ENCODE measurements around the gene GSTO2. TPM values are rescaled to one million over a fixed set of nuclear protein-coding genes. Genes with fewer than 3 reads are reported as not detected.

The GSTO2 gene
- total RNA-seq, 1 donor from 2014 or later, result not detected

DNA sequence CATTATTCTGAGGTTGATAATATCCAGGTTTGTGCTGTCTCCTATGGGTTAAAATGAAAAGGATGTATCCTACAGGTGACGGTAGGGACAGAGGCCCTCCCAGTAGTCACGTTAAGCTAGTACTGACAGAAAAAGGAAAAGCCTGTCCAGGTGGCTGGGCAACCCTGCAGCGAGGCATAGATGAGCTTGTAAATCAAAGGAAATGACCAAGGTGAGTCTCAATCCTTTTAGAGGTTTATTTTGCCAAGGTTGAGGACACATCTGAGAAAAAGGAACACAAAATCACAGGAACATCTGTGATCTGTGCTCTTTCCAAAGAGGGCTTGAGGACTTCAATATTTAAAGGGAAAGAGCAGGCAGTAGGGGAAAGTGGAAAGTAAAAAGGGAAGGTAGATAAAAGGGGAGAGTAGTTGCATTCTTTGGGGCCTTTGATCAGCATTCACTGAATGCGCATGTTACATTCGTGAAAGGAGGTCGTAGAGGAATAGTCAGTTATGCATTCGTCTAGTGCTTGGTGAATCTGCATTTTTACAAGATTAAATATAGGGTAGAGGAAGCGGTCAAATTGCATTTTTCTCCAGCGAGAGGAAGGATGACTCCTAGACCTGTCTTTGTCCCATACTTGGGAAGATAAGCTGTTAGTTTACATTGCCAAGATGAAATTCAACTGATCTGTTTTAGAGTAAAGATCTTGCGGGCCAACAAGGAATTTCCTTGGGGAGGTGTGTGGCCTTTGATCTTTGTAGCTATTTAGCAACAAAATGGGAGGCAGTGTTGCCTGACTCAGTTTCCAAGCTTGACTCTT lies 15.2 kb upstream of the GSTO2 start:
- DNase-seq (ENCODE audit: low read depth), result no peak

DNA sequence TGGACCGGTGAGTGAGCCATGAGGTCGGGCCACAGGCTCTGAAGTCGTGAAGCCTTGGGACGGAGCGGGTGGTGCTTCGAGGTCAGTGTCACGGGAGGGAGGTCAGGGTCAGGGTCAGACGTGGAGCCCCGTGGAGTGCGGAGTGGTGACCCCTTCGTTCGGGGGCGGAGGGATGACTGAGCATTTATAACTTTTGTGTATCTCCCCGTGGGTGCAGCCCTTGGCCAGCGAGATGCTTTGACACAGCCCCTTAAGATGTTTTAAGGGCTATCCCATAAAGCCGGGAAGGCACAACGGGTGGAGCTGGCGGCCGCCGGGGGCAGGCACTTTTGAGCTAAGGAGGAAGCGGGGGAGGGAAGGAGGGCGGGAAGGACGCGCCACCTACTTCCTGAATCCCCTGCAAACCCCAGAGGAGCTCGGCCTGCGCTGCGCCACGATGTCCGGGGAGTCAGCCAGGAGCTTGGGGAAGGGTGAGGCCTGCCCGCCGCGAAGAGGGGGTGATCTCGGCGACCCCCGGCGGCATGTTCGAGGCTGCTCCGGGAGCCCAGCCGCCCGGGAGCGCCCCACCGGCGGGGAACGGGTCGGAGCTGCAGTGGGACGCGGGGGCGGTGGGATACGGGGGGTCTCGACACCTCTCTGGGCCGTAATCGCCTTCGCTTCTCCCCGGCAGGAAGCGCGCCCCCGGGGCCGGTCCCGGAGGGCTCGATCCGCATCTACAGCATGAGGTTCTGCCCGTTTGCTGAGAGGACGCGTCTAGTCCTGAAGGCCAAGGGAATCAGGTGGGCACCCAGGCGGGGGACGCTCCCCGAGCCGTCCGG lies 14.3 kb upstream of the GSTO2 start, which contains the start of gene GSTO1:
Gene GSTO1 (plus strand): TSS at position 400 of the 818 bp plus-strand sequence. CDS start 37 bp downstream, at position 437.
- peak; percentile 70 for DNase-seq (ENCODE audit: low read depth)

DNA sequence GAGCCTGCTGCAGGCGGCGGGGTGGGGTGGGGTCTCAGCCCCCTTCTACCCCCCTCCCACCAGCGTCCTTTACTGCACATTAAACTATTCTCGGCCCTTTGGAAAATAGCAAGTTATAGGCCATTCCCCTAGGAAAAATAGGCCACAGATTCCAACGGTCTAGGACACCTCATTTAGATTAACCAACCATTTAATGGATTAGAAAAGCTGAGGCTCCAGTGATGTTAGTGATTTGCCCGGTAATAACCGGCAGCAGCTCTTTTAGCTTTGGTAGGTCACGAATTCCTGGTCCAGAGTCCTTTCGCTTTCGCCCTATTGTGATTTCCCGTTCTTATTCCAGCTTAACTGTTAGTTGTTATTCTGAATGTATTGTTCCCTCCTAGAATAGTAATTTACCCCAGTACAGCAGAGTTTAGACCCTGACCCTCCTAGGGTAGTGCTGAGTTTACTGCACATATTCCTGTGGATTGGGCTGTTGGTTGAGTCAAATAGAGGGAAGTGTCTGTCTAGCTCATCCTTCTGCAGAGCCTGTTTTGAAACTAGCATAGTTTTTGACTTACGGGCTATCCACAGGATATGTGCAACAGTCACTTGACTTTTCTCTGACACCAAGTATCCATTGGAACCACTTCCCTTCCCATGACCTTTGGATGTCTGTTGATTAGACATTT lies 13.5 kb upstream of the GSTO2 start:
- DNase-seq (ENCODE audit: low read depth), result peak; percentile 59

DNA sequence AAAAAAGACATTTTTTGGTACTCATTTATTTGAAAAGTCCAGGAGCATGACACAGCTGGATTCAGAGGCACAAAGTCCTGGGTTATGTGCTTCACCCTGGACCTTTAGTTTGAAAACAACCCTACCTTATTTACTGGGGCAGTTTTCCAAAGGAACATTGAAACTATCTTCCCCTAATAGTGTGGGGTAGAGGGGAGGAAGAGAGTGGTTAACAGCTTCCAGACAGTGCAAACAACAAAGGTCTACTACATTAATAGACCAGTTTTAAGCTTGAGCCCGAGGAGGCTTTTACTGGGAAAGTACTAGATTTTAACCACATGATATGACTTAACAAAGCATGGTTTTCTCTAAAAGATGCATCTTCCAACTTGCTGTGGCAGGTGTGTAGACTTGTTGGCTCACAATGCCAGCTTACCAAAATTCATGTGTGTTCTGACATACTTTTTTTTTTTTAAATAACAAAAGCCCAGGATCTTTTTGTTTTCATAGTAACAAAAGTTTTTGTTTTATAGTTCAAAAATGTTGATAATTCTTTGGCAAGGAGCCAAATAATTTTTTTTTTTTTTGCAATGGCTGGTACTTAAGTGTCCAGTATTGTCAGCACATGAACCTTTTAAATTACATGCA lies 12.5 kb upstream of the GSTO2 start:
- DNase-seq (ENCODE audit: low read depth), result peak; percentile 24

DNA sequence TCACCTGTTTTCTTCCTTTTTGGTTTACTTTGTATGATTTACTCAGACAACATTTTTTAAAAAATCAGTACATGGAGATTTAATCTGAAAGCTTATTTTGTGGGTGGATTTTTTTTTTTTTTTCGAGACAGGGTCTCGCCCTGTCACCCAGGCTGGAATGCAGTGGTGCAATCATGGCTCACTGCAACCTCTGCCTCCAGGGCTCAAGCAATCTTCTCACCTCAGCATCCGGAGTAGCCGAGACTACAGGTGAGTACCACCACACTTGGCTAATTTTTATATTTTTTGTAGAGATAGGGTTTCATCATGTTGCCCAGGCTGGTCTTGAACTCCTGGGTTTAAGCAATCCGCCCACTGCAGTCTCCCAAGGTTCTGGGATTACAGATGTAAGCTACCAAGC lies 11.7 kb upstream of the GSTO2 start:
- DNase-seq (ENCODE audit: low read depth), result no peak

DNA sequence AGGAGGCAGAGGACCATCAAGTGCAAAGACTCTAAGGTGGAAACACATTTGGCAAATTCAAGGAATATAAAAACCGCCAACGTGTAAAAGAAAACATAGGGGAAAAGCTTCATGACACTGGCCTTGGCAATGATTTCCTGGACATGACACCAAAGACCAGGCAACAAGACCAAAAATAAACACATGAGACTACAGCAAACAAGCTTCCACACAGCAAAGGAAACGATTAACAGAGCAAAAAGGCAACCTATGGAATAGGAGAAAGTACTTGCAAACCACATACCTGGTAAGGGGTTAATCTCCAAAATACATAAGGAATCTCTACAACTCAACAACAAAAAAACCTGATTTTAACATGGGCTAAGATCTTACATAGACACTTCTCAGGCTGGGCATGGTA lies 10.8 kb upstream of the GSTO2 start:
- no peak for DNase-seq (ENCODE audit: low read depth)

DNA sequence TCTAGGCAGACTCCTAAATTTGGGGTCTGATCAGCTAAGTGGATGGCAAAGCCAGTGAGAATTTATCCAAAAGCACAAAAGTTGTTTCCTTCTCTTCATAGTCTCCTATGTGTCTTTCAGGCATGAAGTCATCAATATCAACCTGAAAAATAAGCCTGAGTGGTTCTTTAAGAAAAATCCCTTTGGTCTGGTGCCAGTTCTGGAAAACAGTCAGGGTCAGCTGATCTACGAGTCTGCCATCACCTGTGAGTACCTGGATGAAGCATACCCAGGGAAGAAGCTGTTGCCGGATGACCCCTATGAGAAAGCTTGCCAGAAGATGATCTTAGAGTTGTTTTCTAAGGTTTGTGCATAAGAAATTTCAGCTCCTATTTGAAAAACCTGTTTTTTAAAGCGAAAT lies 9.5 kb upstream of the GSTO2 start:
- DNase-seq (ENCODE audit: low read depth), result no peak

DNA sequence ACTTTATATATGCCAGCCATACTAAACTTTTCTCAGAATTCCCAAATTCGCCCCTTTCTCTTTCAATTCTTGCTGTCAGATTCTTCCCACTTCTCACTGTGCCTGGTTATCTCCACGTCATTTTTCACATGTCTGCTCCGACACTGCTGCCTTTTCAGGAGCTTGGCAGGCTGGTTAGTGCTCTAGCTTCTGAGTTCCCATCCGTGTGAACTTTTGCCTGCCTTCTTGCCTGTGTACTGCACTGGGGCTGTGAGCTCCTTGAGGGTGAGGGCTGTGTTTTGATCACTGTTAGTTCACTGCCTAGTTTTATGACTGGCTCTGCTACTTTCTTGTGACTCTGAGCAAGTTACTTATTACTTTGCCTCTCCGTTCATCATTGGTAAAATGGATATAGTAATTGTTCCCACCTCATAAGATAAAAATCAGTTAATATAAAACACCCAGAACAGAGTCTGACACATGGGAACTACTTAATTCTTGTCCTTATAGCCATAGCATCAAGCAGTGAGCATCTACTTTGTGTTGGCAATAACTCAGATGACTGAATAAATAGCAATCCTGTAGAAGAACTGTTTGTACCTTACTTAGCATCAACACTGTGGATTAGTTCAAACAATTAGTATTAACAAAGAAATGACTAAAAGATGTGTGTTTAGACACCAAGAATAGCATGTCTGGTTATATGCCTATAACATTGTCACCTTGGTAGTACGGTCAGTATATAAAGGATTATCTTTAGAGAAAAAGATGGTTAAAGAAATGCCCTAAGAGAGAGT lies 8.8 kb upstream of the GSTO2 start:
- DNase-seq (ENCODE audit: low read depth), result no peak

DNA sequence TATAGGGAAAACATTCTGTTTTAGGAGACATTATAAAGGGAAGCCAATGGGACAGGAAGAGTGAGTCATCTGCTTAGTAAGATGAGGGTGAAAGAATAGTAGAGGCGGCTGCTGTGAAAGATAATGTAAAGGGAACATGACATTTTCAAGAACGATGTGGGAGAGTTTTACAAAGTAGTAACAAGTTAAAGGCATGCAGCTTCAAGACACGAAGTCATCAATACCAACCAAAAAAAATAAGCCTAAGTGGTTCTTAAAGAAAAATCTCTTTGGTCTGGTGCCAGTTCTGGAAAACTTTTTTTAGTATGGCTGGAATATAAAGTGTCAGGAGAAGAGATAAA lies 8.2 kb upstream of the GSTO2 start:
- DNase-seq (ENCODE audit: low read depth), result no peak

DNA sequence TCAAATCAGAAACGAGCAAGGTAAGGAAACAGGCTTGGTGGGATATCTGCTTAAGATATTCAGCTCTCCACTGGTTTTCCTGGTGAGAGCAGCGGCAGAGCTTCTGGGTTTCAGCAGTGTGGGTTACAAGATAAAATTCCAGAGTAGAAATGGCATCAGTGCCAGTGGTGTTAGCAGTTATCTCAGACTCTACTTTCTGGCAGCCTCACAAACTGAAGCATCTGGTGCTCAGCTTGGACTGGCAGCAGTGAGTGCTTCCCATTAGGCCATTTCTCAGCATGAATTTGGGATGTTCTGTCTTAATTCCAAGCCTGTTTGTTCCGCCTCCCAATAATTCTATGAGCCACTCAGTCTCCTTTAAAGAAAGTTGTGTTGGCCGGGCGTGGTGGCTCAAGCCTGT lies 6.9 kb upstream of the GSTO2 start:
- DNase-seq (ENCODE audit: low read depth), result peak; percentile 17

DNA sequence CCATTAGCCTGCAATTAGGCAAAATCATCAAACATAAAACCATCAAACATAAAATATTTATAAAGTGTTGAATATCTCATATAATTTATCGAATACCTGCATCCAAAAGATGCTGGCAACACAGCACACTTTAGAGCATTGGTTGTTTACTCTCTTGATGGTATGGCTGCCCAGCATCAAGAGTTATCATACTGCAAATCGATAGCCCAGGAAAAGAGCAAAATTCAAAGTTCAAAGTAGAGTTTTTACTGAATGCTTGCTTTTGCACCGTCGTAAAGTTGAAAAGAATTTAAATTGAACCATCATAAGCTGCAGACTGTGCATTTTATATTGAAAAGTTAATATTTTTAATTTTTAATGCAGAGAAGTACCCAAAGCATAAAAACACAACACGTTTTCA lies 4.2 kb upstream of the GSTO2 start:
- no peak for DNase-seq (ENCODE audit: low read depth)

DNA sequence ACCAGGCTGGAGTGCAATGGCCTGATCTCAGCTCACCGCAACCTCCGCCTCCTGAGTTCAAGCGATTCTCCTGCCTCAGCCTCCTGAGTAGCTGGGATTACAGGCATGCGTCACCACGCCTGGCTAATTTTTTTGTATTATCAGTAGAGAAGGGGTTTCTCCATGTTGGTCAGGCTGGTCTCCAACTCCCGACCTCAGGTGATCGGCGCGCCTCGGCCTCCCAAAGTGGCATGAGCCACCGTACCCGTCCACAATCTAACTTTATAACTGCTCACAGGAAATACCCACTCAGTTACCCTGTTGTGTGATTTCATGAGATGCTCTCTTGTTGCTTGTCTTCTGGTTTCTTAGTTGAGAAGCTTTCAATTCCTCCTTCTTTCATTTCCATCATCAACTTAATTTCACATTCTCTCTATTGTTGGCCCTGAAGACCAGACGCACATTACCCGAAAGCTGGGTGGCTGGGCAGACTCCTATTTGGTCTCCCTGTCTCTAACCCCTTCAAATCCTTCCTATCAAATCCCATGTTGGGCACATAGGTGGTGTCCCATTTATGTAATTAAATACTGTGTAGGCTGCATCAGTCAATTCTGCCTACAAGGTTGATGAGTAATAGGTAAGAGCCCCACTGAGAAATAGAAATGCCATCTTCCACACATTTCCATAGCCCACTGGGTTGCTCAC lies 1.1 kb upstream of the GSTO2 start:
- no peak for DNase-seq (ENCODE audit: low read depth)

DNA sequence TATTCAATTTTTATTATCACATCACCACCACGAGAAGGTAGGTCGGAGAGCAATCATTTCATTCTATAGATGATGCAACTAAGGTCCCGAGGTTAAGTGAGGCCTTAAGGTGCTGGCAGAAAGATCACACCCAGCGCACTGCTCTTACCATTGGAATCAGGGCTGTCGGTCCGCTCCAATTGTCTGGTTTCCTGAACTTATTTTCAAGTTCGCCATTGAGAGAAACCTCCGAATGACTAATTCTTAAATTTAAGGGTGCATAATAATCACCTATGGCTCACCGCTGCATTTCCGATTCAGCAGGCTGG lies 625 bp upstream of the GSTO2 start:
- no peak for DNase-seq (ENCODE audit: low read depth)

DNA sequence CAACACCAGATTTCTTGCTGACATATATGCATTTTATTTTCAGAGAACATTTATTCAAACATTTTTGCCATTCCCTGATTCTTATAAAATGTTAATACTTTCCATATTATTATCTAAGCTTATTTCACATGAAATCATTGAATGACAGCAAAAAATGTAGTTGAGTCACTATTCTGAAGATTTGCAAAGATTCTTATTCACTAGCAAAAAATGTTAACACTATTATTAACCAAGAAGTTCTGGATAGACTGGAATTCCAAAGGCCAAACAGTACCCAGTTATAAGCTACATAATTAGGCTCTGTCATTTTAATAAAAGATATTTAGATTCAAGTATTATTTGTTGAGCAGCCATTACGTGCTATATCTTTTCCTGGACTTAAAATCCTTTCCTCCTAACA lies 4.3 kb downstream of the GSTO2 start:
- no peak for DNase-seq (ENCODE audit: low read depth)

DNA sequence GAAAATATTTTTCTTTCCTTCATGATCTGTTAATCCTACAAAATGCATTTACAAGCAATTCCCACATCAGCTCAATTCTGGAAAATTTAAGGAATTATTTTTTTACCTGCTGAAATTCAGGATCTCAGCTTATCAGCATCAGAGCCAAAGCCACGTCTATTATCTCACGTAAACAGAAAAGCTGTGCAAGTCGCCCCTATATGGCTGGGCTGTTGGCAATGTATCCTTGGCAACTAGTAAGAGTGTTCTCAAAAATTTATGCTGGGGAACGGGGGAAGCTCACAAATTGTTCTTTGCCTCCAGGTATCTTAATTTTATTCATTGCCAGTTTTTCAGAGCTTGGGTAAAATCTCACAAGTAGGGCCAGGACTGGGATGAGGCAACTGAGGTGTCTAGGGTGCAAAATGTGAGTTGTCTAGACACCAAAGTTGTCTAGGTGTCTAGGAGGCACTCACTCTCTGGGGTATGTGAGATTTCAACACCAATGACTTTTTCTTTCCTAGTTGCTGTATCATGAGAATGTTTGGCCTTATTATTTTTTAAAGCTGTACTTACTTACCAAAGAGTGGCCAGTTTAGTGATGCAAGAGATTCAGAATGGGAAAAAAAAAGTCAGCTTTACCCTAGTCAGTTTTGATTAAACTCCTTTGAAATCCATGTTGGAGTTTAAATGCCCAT lies 5.1 kb downstream of the GSTO2 start:
- DNase-seq (ENCODE audit: low read depth), result no peak

DNA sequence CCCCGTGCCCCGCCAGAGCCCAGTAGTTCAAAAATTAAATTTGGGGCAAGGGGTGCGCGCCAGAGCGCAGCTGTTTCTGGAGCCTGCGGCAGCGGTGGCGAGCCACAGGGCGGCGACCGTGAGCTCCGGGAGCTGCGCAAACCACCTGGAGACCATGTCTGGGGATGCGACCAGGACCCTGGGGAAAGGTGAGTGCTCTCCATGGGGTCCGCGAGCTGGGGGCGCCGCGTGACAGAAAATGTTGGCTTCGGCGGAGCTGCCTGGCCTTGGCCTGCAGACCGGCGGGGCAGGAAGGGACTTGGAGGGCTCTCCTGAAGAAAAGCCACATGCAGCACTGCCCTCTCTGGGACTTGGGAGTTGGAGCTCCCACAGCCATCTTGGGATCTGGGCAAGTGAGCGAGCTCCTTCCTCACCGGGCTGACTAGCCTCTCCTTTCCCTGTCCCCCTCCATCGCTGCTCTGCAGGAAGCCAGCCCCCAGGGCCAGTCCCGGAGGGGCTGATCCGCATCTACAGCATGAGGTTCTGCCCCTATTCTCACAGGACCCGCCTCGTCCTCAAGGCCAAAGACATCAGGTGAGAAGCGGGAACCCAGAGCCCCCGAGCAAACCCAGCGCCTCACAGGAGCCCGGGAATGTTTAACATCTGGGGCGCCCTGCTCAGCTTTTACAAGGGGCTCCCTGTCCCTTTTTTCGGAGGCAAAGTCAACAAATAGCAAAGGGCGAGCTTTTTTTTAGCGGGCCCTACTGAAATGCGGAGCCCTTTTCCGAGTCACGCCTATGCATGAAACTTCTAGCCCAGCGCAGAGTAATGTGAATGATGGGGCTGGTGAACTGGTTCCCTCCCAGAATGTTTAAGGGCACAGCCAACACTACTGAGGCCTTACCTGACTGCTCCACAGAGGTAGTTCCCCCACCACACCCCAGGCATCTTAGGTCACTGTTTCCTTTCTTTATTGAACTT lies 6.1 kb downstream of the GSTO2 start:
- DNase-seq (ENCODE audit: low read depth), result no peak

DNA sequence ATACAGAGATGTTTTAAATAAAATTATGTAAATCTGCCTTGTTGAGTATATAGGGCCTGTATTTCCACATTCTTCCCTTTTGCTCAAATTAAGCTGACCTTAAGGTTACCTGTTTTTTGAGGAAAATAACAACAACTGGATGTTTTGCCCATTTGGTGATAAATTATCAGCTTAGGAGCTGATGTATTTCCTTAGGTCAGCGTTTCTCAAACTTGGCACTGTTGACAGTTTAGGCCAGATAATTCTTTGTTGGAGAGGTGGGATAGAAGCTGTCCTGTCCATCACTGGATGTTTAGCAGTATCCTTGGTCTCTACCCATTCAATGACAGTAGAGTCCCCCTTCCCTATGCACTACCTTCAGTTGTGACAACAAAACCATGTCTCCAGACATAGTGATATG lies 7.2 kb downstream of the GSTO2 start:
- no peak for DNase-seq (ENCODE audit: low read depth)

DNA sequence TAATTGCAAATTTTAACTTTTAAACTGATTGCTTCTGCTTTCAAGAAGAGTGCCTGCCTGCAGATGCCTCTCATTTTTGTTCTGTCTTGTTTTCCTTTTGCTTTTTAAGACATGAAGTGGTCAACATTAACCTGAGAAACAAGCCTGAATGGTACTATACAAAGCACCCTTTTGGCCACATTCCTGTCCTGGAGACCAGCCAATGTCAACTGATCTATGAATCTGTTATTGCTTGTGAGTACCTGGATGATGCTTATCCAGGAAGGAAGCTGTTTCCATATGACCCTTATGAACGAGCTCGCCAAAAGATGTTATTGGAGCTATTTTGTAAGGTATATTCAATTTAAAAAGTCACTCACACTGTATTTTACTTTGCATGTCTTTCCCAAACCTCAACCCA lies 8.8 kb downstream of the GSTO2 start:
- no peak for DNase-seq (ENCODE audit: low read depth)

Data from myocyte (in vitro differentiated cells).